ENCODE measurements around the gene ERC2.

Gene ERC2

DNA sequence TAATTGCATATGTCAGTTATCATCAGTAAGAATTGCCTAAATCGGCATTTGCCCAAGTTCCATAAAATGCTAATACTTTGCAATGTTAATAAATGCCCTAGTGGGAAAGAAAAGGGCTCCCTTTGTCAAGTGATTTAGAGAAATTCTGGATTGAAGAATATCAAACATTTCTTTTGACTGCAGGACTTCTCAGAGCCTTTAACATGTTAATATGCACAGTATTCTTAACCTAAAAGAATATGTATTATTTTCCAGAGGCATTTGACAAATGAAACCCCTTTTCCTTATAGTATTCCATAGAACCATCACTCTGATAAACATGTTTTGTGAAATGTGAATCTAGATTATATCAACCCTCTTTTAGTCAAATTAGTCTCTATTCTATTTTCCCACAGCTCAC is 529.0 kb downstream of the ERC2 start:
- no peak for DNase-seq (ENCODE audit: low read depth in 1 of 2, low spot score in 1 of 2)

DNA sequence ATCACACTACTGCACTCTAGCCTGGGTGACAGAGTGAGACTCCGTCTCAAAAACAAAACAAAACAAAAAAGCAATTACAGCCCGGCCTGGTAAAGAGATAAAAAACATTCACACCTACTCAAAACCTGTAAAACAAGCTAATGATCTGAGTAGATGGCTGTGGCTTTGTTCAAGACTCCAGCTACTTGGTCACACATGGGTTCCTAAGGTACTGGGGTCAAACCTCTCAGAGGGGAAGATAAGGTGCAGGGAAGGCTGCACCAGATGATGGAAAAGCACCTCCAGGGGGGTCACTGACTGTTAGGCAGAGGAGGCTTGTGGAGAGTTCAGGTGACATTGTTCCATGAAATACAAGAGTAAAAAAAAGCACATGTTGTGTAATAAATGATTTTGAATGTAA is 531.0 kb downstream of the ERC2 start:
- DNase-seq (ENCODE audit: low read depth in 1 of 2, low spot score in 1 of 2) = no peak

DNA sequence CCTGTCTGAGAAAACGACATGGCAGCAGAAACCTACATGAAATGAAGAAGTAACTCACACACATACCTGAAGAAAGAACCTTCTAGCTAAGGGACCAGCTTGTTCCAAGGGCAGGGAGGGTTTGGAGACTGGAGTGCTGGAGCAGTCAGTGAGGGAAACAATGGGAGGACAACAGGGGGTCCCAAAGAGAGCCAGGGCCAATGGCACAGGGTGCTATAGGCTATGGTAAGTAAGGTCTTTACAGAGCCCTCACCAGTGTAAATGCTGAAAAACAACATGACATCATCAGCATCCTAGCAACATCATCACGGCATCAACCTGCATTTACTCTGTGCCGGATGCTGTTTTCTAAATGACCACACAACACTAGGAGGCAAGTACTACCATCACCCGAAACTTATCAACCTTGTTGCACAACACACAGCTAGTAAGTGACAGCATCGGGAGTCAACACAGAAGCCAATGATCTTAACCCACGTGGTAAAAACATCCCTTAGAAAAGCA is 531.7 kb downstream of the ERC2 start:
- DNase-seq (ENCODE audit: low read depth in 1 of 2, low spot score in 1 of 2) = no peak

DNA sequence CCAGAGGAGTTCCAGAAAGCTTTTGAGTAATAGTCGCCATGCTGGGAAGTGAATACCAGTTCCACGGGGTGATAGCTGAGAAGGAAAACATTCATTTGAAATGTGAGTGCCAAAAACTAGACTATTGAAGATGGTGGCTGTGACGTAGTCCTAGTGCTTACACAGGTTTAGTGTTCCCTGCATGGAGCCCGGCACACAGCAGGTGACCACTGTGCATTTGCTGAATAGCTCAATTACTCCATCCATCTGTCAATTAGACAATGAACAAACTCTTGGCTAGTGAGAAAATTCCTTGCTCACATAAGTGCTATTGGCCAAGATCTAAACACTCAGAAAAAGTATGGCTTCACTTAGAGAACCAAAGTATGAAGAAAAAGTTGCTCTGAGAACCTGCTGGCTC is 533.0 kb downstream of the ERC2 start:
- DNase-seq (ENCODE audit: low read depth in 1 of 2, low spot score in 1 of 2) = no peak

DNA sequence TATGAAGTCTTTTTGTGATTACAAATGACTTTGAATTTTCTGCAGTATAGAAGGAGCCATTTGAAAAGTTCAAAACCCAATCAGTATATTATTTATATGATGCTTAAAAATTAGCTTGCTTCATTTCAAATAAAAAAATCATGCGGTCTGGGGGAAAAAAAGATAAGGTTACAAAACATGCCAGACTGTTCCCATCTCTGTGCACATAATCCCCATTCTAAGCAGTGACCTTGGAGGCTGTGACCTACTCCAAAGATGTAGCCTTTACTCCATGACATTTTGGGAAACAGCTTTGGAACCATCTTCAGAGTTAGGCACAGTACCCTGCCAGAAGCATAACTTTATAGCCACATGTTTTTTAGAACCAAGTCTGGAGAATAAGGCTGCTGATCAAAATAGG is 533.5 kb downstream of the ERC2 start:
- DNase-seq (ENCODE audit: low read depth in 1 of 2, low spot score in 1 of 2) = no peak

DNA sequence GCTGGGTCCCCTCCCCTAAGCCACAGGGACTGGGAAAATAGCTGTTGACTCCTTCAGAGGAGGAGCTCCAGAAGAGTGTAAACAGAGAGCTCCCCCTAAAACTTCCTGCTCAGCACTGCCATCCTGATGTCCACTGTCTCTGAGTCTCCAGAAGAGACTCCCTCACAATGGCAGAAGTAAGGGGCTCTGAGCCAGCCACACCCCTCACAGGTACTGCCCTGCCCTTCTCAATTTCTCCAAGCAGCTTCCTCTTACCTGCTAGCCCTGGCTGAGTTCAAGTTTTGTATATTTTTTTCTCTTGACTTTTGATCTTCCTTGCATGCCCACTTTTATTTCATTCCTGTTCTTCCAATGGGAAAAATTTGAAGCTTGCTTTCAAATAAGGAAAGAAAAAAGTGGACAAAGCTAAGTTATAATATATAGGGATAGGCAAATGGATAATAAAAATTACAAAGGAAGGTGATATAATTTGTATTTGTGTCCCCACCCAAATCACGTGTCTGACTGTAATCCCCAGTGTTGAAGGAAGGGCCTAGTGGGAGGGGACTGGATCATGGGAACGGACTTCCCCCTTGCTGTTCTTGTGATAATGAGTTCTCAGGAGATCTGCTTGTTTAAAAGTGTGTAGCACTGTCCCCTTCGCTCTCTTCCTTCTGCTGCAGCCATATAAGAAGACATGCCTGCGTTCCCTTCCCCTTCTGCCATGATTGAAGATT is 539.0 kb downstream of the ERC2 start:
- no peak for DNase-seq (ENCODE audit: low read depth in 1 of 2, low spot score in 1 of 2)

DNA sequence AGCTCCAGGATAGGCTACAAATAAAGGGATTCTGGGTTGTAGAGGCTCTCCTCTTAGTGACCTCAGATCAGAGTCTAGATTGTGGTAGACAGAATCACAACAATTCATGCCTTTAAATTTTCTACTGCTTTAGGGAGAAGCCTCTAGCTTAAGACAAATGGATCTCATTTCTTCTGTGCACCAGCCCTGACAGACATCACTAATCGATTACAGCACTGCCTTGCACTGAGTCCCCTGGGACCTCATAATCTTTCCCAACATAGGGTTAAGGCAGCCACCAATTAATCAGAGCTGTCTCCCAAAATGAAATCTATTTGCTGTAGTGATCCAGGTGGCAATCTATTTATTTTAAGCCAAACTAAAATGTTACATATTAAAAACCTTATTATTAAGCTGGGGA is 544.6 kb downstream of the ERC2 start:
- DNase-seq (ENCODE audit: low read depth in 1 of 2, low spot score in 1 of 2) = no peak

DNA sequence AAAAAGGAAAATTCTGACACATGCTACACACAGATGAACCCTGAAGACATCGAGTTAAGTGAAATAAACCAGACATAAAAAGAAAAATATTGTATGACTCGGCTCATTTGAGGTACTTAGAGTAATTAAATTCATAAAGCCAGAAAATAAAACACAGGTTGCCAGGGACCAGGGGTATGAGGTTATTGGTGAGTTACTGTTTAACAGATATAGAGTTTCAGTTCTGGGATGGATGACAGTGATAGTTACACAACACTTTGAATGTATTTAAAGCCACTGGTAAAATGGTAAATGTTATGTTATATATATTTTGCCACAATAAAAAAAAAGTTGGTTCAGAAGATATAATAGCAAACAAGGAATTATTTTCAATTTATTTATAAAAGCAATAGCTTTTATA is 545.1 kb downstream of the ERC2 start:
- DNase-seq (ENCODE audit: low read depth in 1 of 2, low spot score in 1 of 2) = no peak

DNA sequence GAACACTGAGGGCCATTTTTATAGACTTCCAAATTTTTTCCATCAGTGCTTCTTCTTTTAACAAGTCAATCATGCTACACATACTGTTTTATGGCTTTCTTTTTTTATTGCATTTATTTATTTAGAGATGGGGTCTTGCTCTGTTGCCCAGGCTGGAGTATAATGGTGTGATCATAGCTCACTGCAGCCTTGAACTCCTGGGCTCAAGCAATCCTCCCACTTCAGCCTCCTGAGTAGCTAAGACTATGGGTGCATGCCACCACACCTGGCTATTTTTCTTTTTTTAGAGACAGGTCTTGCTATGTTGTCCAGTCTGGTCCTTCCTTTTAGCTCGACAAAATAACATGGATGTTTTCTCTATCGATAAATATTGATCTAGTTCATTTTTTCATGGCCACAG is 555.4 kb downstream of the ERC2 start:
- DNase-seq (ENCODE audit: low read depth in 1 of 2, low spot score in 1 of 2) = no peak

DNA sequence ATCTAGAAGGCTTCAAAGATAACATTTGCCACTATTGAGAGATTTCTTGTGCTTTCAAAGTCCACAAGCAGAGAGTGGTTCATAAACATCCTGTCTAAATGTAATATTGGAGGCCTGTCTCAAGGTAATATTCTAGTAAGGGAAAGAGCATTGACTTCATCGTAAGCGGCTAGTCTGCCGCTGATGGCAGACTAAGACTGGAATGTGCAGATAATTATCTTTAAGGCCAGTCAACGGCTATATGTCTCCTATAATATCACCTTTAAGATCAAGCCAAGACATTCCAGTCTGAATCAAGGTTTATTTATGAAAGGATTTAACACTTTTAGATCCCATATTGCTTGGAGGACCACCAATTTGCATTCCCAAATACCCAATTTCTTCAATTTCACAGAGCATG is 557.0 kb downstream of the ERC2 start:
- DNase-seq (ENCODE audit: low read depth in 1 of 2, low spot score in 1 of 2) = no peak

DNA sequence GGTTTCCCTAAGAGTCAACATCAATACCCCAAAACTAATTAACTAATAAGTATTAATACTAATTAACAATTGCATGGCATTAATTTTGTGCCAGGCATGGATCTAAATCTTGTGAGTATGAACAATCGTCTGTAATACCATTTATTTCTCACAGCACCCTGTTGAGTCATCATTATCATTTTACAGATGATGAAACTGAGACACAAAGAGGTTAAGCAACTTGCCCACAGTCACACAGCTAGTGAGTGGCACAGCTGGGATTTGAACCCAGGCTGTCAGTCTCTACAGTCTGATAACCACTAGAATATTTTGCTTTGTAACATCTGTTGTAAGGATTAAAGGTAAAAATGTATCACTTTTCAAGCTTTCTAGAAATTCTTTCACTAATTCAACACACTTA is 557.7 kb downstream of the ERC2 start:
- DNase-seq (ENCODE audit: low read depth in 1 of 2, low spot score in 1 of 2) = no peak

DNA sequence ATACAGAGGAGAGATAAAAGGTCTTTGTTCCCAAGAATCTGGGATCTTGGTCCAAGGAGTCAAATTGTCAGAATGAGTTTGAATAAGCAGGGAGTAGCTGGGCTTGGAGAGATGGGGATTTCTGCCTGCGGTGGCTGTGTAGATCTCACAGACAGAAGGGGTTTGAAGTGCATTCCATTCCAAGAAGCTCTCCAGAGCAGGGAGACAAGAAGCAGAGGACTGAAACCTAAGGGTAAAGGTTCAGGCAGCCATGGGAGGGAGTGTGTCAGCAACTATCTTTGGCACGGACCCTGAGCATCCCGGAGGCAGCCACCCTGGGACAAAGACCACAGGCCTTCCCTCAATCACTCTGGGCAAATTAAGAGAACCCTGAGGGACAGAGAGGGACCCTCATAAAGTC is 558.9 kb downstream of the ERC2 start:
- no peak for DNase-seq (ENCODE audit: low read depth in 1 of 2, low spot score in 1 of 2)

DNA sequence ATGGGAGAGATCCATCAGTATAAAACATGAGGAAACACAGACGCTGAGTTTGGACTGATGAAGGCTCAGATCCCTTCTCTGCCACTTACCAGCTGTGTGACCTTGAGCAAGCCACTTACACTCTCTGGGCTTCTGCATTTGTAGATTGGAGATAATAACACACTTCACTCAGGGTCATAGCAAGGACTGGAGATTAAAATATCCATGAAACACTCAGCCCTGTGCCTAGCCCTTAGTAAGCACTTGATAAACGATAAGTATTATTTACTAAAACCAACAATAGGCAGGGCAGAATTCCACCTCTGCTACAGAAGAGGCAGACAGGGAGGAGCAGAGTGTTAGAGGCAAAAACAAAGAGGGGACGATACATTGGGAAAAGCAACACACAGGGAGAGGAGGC is 560.7 kb downstream of the ERC2 start:
- DNase-seq (ENCODE audit: low read depth in 1 of 2, low spot score in 1 of 2) = no peak

DNA sequence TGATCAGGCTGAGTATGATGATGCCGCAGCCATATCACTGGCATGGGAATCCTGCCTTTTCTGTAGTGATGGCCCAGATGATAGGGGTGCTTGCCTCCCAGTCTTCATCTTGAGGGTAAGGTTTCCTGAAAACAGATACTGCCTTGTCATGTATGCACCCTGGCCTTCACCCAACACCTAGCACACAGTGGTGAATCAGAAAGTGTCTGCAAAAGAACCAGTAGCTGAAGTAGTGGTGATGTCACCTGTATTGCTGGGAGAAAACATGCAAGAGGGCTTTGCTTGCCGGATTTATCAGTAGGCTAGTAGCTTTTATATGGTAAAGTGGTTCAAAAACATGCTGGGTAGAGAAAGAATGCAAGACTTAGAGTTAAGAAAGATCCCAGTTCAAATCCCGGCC is 561.4 kb downstream of the ERC2 start:
- no peak for DNase-seq (ENCODE audit: low read depth in 1 of 2, low spot score in 1 of 2)

DNA sequence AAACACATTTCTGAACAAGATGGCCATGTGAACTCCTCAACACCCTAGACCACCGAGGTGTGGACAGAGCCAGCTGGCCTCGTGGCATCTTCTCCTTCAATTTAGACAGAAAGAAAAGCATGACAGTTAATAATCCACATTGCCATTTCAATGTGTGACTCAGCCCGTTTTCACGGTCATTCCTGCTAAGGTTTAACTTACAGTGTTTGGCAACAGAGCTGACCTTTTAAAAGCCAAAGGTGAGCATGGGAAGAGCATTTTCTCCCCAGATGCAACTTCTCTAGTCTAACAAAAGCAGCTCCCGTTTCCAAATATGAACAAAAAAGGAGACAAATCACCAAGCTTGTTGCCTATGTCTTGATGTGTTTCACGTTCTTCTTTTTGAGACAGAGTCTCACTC is 563.6 kb downstream of the ERC2 start:
- DNase-seq (ENCODE audit: low read depth in 1 of 2, low spot score in 1 of 2) = no peak

DNA sequence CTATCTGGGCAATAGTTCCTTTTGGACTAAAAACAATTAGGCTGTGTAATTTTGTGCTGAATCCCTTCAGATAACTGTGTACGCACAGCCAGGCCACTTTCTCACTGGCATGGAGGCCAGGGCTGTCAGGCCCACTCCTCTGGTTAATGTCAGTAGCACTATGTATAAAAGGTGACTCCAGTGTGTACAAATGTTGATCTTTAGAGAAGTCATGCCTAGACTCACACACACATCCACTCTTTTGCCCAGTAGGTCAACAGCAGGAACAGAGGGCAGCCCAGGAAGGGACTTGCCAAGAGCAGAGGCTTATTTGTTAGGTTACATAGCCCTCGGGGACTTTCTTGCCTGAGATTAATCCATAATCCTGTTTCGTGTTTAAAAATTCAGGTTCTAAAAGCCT is 564.6 kb downstream of the ERC2 start:
- no peak for DNase-seq (ENCODE audit: low read depth in 1 of 2, low spot score in 1 of 2)

DNA sequence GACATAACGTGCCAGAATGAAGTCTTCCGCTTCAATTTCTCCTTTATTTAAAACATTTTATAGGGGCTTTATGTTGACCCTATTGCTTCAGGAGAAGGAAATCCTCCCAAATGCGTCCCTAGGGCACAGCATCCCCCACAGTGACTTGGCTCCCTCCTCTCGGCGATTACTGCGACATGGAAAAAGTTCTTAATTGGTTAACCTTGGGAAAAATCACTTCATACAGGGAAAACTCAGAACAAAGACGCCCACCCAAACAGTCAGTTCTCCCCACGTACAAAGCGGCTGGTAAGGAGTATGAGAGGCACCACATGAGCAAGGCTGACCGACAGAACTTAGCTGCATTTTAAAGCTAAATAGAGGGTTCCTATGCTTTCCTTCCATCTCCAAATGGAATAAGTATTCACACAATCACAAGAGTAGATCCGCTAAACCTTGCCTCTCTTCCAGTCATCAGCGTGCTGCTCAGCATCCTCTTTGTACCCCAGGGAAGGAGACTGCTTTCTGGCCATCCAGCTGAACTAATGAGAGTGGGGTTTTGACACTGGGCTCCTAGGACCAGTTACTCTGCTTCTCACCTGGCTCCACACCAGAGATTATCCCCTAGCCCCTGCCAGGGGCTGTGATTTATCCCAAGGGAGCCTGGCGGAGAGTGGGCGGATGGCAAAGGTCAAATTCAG is 565.9 kb downstream of the ERC2 start:
- no peak for DNase-seq (ENCODE audit: low read depth in 1 of 2, low spot score in 1 of 2)

DNA sequence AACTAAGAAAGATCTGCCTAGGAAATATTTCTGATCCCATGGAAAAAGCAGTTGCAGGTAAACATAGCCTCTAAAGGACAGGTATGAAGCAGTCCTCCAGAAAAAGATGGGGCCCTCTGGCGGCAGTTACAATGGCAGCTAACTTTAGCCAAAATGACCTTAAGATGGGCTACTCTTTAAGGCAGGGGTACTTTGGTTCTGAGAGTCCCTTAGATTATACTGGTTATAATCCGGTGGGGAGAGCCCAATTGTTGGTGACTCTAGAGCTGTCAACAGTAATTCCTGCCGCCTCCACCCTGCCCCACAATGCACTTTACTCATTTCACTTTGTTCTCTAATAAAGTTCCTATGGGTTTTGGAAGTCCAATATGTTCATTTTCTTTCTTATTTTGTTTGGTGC is 568.4 kb downstream of the ERC2 start:
- no peak for DNase-seq (ENCODE audit: low read depth in 1 of 2, low spot score in 1 of 2)

DNA sequence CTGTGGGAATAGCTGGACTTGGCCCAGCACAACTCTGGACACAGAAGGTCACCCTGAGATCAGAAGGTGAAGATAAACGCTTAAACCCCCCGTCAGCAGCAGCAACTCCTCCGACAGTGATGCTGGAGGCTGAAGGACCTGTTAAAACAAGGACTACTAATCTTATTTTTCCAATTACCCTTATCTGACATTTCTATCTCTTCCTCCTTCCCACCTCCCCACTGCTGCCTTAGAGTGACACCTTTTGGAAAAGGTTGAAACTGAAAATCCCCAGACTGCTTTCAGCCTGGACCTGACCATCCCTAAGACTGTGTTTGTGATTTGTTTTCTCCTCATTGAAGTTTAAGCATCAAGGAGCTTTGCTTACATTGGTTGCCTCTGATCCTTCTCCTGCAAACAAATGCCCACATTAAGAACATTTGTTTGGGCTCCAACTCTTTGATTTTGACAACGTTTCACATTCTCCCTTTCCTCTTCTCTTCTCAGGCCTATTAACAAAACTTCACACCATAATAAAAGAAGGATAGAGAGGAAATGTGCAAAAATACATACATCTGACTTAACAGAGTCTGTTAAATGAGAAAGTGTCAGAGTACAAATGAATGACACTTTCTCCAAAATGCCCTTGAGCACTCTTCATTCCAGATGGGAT is 570.6 kb downstream of the ERC2 start:
- DNase-seq (ENCODE audit: low read depth in 1 of 2, low spot score in 1 of 2) = no peak

DNA sequence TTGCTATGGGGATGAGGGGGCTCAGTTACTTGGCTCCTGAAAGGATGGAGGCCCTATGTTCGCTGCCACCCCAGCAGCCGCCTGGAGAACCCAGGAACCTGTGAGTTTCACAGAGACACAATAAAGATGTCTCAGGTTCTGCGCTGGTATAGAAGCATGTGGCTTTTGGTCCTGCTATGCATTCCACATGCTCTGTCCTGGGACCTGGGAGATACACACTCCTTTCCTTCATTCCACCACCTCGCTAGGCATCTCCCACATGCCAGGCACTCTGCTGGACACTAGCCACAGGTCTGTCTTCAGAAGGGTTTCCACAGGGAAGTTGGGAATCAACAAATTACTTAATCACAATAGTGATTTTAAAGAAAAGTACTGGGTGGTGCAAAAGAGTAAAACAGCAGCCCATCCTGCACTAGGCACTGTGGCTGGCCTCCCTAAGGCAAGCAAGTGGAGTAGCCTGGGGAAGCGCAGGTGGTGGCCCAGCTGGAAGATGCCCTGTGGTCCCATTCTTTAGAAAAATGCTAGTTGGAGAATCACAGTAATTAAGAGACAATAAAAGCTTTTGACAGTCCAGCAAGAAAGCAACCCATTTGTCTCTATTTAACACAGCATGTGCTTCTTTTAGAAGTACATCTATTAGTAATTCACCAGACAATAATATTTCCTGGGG is 572.2 kb downstream of the ERC2 start:
- DNase-seq (ENCODE audit: low read depth in 1 of 2, low spot score in 1 of 2) = no peak

DNA sequence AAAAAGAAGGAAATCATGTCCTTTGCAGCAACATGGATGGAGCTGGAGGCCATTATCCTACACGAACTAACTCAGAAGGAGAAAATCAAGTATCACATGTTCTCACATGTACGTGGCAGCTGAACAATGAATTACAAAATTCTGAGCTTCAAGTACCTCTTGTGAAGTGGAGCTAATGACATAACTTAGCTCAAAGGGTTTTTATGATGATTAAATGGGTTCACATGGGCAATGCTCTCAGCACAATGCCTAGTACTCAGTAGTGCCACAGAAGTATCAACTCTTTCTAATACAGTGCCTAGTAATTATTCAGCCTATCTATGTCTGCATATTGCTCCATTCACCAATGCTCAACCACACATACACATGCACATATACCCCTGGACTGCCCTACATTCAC is 573.7 kb downstream of the ERC2 start:
- DNase-seq (ENCODE audit: low read depth in 1 of 2, low spot score in 1 of 2) = no peak
